DMS53 treated with DMSO at 0.1 percent for 48 hours (cell line): ENCODE data around the gene PDE6C.
A peak's percentile ranks its signal among the peaks of the same experiment; 100 is the strongest.

ENCODE experiments used
- DNase-seq: peaks from one replicate; lab custom pipeline; 2025; ENCODE audit not compliant: unreplicated experiment; lab: John Stamatoyannopoulos, UW

Gene PDE6C

GRCh38 chr10:93701866-93702209 lies 89.5 kb downstream of the PDE6C start:
- DNase-seq: no peak

GRCh38 chr10:93702210-93703001 lies 90.1 kb downstream of the PDE6C start, which contains the start of gene FRA10AC1:
TSS of gene FRA10AC1 (minus strand) at chr10:93702592. CDS start at chr10:93700106, 2,486 bp downstream.
- DNase-seq: peak; percentile 90

- peak; percentile 29 for DNase-seq
These were observed 90.7 kb downstream of the PDE6C start for GRCh38 chr10:93703066-93703465.

GRCh38 chr10:93703841-93704240 lies 91.5 kb downstream of the PDE6C start:
- no peak for DNase-seq

- DNase-seq: no peak
These were observed 92.1 kb downstream of the PDE6C start for GRCh38 chr10:93704451-93704850.

- no peak for DNase-seq
These were observed 95.3 kb downstream of the PDE6C start for GRCh38 chr10:93707623-93708022.

- no peak for DNase-seq
These were observed 98.1 kb downstream of the PDE6C start for GRCh38 chr10:93710333-93710909.

GRCh38 chr10:93711891-93712290 lies 99.6 kb downstream of the PDE6C start:
- no peak for DNase-seq

- no peak for DNase-seq
These were observed 100.3 kb downstream of the PDE6C start for GRCh38 chr10:93712593-93712992.

- DNase-seq: no peak
These were observed 103.0 kb downstream of the PDE6C start for GRCh38 chr10:93715345-93715744.
